CD14-positive monocyte (primary cell): Measurements from ENCODE around the gene TENM3. TPM values are rescaled to one million over a fixed set of nuclear protein-coding genes. Genes with fewer than 3 reads are reported as not detected.

ENCODE experiments used
- DNase-seq, 3 donors: peaks; one replicate each; pipeline ENCODE4 v3.0.0-alpha.2; 2011 to 2022
- H2AFZ ChIP-seq: 2 replicates; pipeline ENCODE4 v1.6.0; 2012; ENCODE audit warnings: mild to moderate bottlenecking, low read depth, low read length, inconsistent platforms; ENCODE audit not compliant: insufficient read depth, poor library complexity, severe bottlenecking
- H3K27ac ChIP-seq, 2 donors: 1 replicate in 1 of 2; 2 replicates in 1 of 2; pipeline ENCODE4 v1.5.1; 2012 to 2013; ENCODE audit warnings: low read length in 2 of 2, control low read depth in 1 of 2, inconsistent platforms in 1 of 2, low read depth in 1 of 2, mild to moderate bottlenecking in 1 of 2
- H3K27me3 ChIP-seq, 2 donors: one replicate each; pipeline versions ENCODE4 v1.6.0 to v1.6.1; 2011 to 2013; ENCODE audit warnings: low read length in 2 of 2; ENCODE audit not compliant: control insufficient read depth in 2 of 2, insufficient read depth in 2 of 2
- H3K36me3 ChIP-seq, 2 donors: replicated peaks in 1 of 2; 1 replicate in 1 of 2; 2 replicates in 1 of 2; pipeline versions ENCODE4 v1.5.1 to v1.6.1; 2012 to 2013; ENCODE audit warnings: low read length in 2 of 2, control low read depth in 1 of 2, inconsistent platforms in 1 of 2, mild to moderate bottlenecking in 1 of 2; ENCODE audit not compliant: insufficient read depth in 2 of 2, control insufficient read depth in 1 of 2
- H3K4me1 ChIP-seq, 2 donors: 1 replicate in 1 of 2; 2 replicates in 1 of 2; pipeline versions ENCODE4 v1.5.1 to v1.6.1; 2012 to 2013; ENCODE audit warnings: low read length in 2 of 2, control low read depth in 1 of 2, inconsistent platforms in 1 of 2, mild to moderate bottlenecking in 1 of 2, moderate library complexity in 1 of 2; ENCODE audit not compliant: insufficient read depth in 2 of 2, control insufficient read depth in 1 of 2
- H3K4me2 ChIP-seq: replicated peaks from 2 replicates; pipeline ENCODE3; 2012; ENCODE audit warnings: low read length, moderate library complexity, mild to moderate bottlenecking; ENCODE audit not compliant: poor library complexity, severe bottlenecking; ENCODE audit errors: extremely low read depth
- H3K4me3 ChIP-seq, 3 experiments: fragments of 200-600 bp in 1 of 3; sonication (generic) in 1 of 3; replicated peaks in 1 of 3; 1 replicate in 2 of 3; 2 replicates in 1 of 3; pipeline ENCODE4 v1.5.1; 2011 to 2013; ENCODE audit warnings: low read length in 3 of 3, mild to moderate bottlenecking in 3 of 3, control low read depth in 2 of 3, low read depth in 2 of 3, inconsistent platforms in 1 of 3, moderate library complexity in 1 of 3
- H3K79me2 ChIP-seq: 2 replicates; pipeline ENCODE4 v1.6.0; 2012; ENCODE audit warnings: mild to moderate bottlenecking, control low read depth, inconsistent platforms, low read length, moderate library complexity; ENCODE audit not compliant: insufficient read depth
- H3K9ac ChIP-seq: 2 replicates; pipeline ENCODE4 v1.6.0; 2017; ENCODE audit warnings: low read length, mild to moderate bottlenecking; ENCODE audit not compliant: insufficient read depth, poor library complexity, severe bottlenecking
- H3K9me3 ChIP-seq, 2 donors: replicated peaks in 1 of 2; 1 replicate in 1 of 2; 2 replicates in 1 of 2; pipeline versions ENCODE4 v1.5.1 to v1.6.1; 2012 to 2013; ENCODE audit warnings: low read length in 2 of 2, control low read depth in 1 of 2; ENCODE audit not compliant: control insufficient read depth in 1 of 2, insufficient read depth in 1 of 2
- H4K20me1 ChIP-seq: 2 replicates; pipeline ENCODE4 v1.6.0; 2012; ENCODE audit warnings: mild to moderate bottlenecking, low read length, control low read depth, moderate library complexity; ENCODE audit not compliant: insufficient read depth
- H3K27ac Mint-ChIP-seq, 7 donors: one replicate each; pipeline ENCODE4 v1.8.0; 2020; ENCODE audit warnings: mild to moderate bottlenecking in 7 of 7, mixed read lengths in 7 of 7, moderate library complexity in 6 of 7, inconsistent platforms in 2 of 7
- H3K27me3 Mint-ChIP-seq, 3 donors: one replicate each; pipeline ENCODE4 v1.8.0; 2021 to 2022; ENCODE audit warnings: low read depth in 3 of 3, mild to moderate bottlenecking in 3 of 3, mixed read lengths in 3 of 3, moderate library complexity in 3 of 3, inconsistent platforms in 1 of 3
- H3K36me3 Mint-ChIP-seq, 2 donors: one replicate each; pipeline ENCODE4 v1.8.0; 2020; ENCODE audit warnings: mixed read lengths in 2 of 2, inconsistent platforms in 1 of 2, mild to moderate bottlenecking in 1 of 2
- H3K4me1 Mint-ChIP-seq: one replicate; pipeline ENCODE4 v1.8.0; 2020; ENCODE audit warnings: mild to moderate bottlenecking, mixed read lengths
- H3K4me3 Mint-ChIP-seq, 2 donors: one replicate each; pipeline ENCODE4 v1.8.0; 2020; ENCODE audit warnings: mild to moderate bottlenecking in 2 of 2, mixed read lengths in 2 of 2, moderate library complexity in 1 of 2
- H3K9me3 Mint-ChIP-seq, 7 donors: one replicate each; pipeline ENCODE4 v1.8.0; 2020 to 2022; ENCODE audit warnings: mixed read lengths in 7 of 7, mild to moderate bottlenecking in 6 of 7, moderate library complexity in 6 of 7, inconsistent platforms in 2 of 7
- WGBS: methylation state at CpG from one replicate; pipeline ENCODE4 v1.1.5; 2013; ENCODE audit warnings: missing lambda C conversion rate; ENCODE audit not compliant: insufficient coverage; 5-methylcytosine and 5-hydroxymethylcytosine counted together
- intact Hi-C, 2 donors: fragments of 100-400 bp; cut with micrococcal nuclease; formaldehyde crosslinking; loops; one replicate each; pipeline versions ENCODE4 v1.15.0 to v1.15.1; 2023
- polyA plus RNA-seq, 3 donors: library from polyadenylated mRNA; depleted of rRNA in 1 of 3; unstranded in 2 of 3; stranded (reverse) in 1 of 3; fragments of 300-500 nt in 2 of 3; fragments of >200 nt in 1 of 3; fragmentation: Illumina TruSeq in 2 of 3; gene quantifications; 1 replicate in 2 of 3; 2 replicates in 1 of 3; pipeline ENCODE4 v1.2.3, GENCODE V29; 2012 to 2021
- TF ChIP-seq, protein P1 (sequence below): fragments of 200-600 bp; IDR thresholded peaks from one replicate; pipeline ENCODE4 v1.8.0; 2022; ENCODE audit warnings: antibody characterized with exemption, mild to moderate bottlenecking

TENM3 gene
- polyA plus RNA-seq, 3 donors = not detected

DNA sequence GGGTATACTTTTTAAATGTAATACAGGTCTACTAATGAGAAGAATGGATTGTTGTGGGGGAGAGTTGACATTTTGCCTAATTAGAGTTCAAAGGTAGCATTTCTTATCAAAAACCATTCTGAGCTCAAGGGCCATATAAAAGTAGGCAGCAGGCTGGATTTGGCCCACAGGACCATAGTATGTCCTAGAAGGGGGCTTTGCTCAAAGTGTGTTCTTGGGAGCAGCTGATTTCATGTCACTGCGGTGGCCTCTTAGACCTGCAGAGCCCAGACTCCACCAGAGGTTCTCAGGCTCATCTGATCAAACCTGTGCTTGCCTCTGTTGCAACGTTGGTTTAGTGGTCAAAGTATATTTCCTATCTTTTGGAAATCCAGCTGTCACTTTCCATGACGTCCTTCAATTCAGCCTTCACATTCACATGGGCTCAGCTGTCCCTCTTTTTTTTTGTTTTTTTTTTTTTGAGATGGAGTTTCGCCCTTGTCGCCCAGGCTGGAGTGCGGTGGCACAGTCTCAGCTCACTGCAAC lies 34.6 kb upstream of the TENM3 start:
- intact Hi-C loops = no loop called here
- H3K4me1 Mint-ChIP-seq = no peaks in the 10 kb centered on the region
- H3K4me3 Mint-ChIP-seq = no peak overlapping the region
- H3K36me3 Mint-ChIP-seq = no peaks in the 10 kb centered on the region
- no peak overlapping the region for H3K27ac ChIP-seq
- no peaks in the 10 kb centered on the region for H4K20me1 ChIP-seq
- 97% methylated on average over 3 of the region's 6 CpGs for WGBS
- no peaks in the 10 kb centered on the region for H3K36me3 ChIP-seq
- no peaks in the 10 kb centered on the region for H3K27me3 ChIP-seq
- H3K4me3 ChIP-seq = no peak overlapping the region
- H2AFZ ChIP-seq = no peak overlapping the region
- TF ChIP-seq, protein P1, sequence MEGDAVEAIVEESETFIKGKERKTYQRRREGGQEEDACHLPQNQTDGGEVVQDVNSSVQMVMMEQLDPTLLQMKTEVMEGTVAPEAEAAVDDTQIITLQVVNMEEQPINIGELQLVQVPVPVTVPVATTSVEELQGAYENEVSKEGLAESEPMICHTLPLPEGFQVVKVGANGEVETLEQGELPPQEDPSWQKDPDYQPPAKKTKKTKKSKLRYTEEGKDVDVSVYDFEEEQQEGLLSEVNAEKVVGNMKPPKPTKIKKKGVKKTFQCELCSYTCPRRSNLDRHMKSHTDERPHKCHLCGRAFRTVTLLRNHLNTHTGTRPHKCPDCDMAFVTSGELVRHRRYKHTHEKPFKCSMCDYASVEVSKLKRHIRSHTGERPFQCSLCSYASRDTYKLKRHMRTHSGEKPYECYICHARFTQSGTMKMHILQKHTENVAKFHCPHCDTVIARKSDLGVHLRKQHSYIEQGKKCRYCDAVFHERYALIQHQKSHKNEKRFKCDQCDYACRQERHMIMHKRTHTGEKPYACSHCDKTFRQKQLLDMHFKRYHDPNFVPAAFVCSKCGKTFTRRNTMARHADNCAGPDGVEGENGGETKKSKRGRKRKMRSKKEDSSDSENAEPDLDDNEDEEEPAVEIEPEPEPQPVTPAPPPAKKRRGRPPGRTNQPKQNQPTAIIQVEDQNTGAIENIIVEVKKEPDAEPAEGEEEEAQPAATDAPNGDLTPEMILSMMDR = no peak
- H3K27ac Mint-ChIP-seq = no peak overlapping the region
- peaks cover 0 to 7% (median 2%) of the 10 kb centered on the region in 7 donors for H3K9me3 Mint-ChIP-seq
- H3K9ac ChIP-seq = no peak overlapping the region
- H3K27me3 Mint-ChIP-seq = peaks cover 0 to 2% (median 1%) of the 10 kb centered on the region in 3 donors
- H3K9me3 ChIP-seq = no peaks in the 10 kb centered on the region
- no peak overlapping the region for H3K4me2 ChIP-seq
- H3K79me2 ChIP-seq = no peaks in the 10 kb centered on the region
- no peaks in the 10 kb centered on the region for H3K4me1 ChIP-seq
- no peak for DNase-seq

DNA sequence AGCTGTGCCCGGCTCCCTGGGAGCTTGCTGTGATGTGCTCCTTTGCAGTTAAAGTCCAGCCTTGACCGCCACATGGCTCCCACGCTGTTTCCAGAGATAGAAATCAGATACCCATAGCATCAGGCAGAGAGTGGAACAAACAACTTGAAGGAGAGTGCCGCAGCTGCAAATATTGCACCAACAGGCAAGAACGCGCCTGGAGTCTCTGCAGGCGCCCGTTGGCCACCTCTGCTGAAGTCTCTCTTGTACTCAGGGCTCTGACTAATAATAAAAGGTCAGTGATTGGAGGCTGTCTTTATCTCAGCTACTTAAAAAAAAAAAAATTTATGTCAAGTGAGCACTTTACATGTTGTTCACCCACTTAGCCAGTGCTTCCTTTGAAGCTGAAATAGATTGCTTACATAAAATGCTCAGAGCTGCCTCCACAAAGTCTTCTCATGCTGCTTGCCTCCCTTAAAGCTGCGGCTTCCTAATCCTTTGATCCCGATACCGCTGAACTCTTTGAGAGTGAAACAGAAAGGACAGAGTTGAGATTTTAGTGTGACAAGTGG lies 30.9 kb upstream of the TENM3 start:
- Mint-ChIP-seq H3K27me3 (peaks cover 0 to 3% (median 1%) of the 10 kb centered on the region in 3 donors), H3K4me3 (no peak overlapping the region), H3K4me1 (no peaks in the 10 kb centered on the region), H3K27ac (no peak overlapping the region), H3K9me3 (peaks cover 0 to 7% (median 2%) of the 10 kb centered on the region in 7 donors), H3K36me3 (no peaks in the 10 kb centered on the region)
- intact Hi-C loops = no loop called here
- Histone ChIP-seq H3K4me1 (no peaks in the 10 kb centered on the region), H3K4me3 (no peak overlapping the region), H3K9me3 (no peaks in the 10 kb centered on the region), H4K20me1 (no peaks in the 10 kb centered on the region), H3K4me2 (no peak overlapping the region), H3K27me3 (no peaks in the 10 kb centered on the region), H3K79me2 (no peaks in the 10 kb centered on the region), H3K27ac (no peak overlapping the region), H3K36me3 (no peaks in the 10 kb centered on the region), H3K9ac (no peak overlapping the region), H2AFZ (no peak overlapping the region)
- DNase-seq = no peak
- TF ChIP-seq, protein P1 = no peak
- WGBS = 91% methylated on average over 3 of the region's 11 CpGs
